HG03520 (cell line): Measurements from ENCODE around the gene SELENOK.

Source experiments
- ATAC-seq: cut with Tn5 transposase; IDR thresholded peaks from one replicate; pipeline ENCODE4 v1.9.1; 2021; ENCODE audit warnings: mild to moderate bottlenecking, moderate library complexity; ENCODE audit not compliant: unreplicated experiment

Gene SELENOK

GRCh38 chr3:53884623-53885022, 7.0 kb downstream of the SELENOK start:
- ATAC-seq = no peak

- ATAC-seq = no peak
Observed at GRCh38 chr3:53883008-53883407, 8.7 kb downstream of the SELENOK start.

- ATAC-seq = peak; percentile 72
Observed at GRCh38 chr3:53881691-53882593, 9.7 kb downstream of the SELENOK start, which contains the start of gene ACTR8. ACTR8 (minus strand) TSS chr3:53882152; CDS start chr3:53882101, 51 bp downstream.

DNA sequence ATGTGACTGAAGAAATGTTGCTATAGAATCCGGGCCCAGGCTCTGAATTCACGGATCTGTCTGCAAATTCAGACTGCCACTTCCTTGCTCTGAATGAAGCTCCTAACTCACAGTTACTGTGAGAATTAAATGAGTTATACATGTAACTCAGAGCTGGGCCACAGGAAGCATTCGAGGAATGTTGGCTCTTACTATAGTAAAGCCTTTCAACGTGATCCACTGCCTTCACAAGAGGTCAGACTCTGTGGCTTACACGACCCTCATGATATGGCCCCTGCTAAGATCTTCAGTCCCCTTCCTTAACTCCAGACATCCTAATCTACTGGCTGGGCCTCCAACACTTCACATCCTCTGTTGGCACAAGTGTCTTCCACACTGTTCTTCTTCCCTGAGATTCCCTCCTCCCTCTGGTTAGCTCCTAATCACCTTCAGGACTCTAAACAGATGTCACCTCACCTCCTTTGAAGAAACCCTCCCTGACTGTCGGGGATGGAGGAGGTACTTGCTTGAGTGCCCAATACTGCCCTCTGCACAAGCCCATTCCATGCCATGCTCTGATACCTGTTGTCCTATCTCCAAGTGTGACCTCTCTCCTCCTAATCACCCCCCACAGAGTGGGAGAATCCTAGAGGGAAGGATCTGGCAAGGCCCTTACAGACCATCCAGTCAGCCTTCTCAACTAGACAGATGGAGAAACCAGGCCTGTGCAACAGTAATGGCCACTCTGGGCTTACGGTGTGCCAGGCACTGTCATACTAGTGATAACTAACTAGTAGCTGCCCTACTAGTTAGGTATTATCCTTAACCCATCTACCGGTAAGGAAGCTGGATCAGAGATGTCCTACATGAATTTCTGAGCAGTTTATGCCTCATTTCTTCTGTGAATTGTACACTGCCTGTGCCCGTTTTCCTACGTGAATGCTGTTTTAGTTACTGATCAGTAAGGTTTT, 11.0 kb downstream of the SELENOK start:
- ATAC-seq = no peak

- ATAC-seq = no peak
Observed at GRCh38 chr3:53865732-53866499, 25.7 kb downstream of the SELENOK start.

GRCh38 chr3:53863145-53863544, 28.5 kb downstream of the SELENOK start:
- ATAC-seq = no peak

DNA sequence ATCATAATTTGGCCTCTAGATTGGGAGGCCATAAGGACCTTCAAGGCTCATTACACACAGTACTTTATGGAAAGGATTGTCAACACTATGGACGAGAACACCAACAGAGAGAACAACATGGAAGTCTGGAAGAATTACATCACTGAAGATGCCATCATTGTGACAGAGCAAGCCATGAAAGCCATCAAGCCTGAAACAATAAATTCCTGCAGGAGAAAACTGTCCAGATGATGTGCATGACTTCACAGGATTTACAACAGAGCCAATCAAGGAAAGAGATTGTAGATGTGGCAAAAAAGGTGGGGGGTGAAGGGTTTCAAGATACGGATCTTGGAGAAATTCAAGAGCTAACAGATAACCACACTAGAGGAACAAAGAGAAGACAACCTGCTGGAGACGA, 29.4 kb downstream of the SELENOK start:
- ATAC-seq = no peak

DNA sequence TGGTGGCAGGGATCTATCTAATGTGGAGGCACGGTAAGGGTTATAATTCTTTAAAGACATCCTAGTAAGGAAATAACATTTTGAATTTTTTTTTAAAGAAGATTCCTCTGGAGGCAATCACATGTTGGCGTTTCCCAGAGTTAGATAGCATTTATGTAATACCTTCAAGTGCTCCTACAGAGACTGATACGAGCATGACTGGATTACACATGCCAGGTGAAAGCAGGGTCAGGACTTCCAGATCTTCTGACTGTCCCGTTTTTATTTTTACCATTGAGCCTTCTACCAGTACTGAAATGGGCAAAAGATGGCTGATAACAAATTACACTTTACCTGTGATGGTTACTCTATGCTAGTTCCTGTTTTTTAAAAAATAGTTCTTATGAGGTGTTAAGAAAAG, 31.5 kb downstream of the SELENOK start:
- ATAC-seq = no peak

GRCh38 chr3:53859178-53859577, 32.5 kb downstream of the SELENOK start:
- ATAC-seq = no peak

DNA sequence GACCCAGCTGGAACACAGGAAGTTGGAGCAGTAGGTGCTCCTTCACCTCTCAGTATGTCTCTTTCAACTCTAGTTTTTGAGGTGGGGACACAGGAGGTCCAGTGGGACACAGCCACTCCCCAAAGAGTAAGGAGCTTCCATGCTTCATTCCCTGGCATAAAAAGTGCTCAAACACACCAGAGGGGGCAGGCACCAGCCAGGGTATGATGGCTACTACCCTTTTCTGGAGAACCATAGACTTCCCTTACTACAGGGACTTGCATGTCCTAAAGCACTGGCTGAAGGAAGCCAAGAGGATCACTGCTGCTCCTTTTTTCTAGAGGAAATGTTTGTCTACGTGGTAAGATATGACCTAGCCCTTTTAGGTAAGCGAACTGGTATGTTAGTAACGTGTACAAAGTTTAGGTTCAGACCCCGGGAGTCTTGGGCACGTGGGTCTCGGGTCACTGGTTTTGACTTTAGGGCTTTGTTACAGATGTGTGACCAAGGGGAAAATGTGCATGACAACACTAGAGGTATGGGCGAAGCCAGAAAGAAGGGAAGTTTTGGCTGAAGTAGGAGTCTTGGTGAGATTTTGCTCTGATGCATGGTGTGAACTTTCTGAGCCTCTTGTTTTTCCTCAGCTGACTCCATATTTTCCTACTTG, 33.4 kb downstream of the SELENOK start:
- ATAC-seq = no peak

- ATAC-seq = no peak
Observed at GRCh38 chr3:53856964-53857363, 34.7 kb downstream of the SELENOK start.

- no peak for ATAC-seq
Observed at GRCh38 chr3:53850895-53851294, 40.8 kb downstream of the SELENOK start.

DNA sequence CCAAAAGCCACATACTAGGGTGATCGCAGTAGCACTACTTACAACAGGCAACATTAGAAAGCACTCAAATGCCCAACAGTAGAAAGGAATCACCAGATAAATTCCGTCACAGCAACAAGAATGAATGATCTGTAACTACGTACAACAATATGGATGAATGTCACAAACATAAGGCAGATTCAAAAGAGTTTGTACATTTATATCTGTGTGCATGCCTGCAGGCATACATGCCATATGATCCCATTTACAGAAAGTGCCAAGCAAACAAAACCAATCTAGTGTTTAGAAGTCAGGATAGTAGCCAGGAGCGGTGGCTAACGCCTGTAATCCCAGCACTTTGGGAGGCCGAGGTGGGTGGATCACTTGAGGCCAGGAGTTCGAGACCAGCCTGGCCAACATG, 41.7 kb downstream of the SELENOK start:
- ATAC-seq = no peak

- no peak for ATAC-seq
Observed at GRCh38 chr3:53846851-53847155, 44.9 kb downstream of the SELENOK start.

- ATAC-seq = peak; percentile 42
Observed at GRCh38 chr3:53846134-53846850, 45.4 kb downstream of the SELENOK start, which contains the start of the genes CHDH and IL17RB. CHDH (minus strand) TSS chr3:53846419; CDS start chr3:53824008, 22,411 bp downstream. IL17RB (plus strand) TSS chr3:53846568; CDS start chr3:53846589, 21 bp downstream.

DNA sequence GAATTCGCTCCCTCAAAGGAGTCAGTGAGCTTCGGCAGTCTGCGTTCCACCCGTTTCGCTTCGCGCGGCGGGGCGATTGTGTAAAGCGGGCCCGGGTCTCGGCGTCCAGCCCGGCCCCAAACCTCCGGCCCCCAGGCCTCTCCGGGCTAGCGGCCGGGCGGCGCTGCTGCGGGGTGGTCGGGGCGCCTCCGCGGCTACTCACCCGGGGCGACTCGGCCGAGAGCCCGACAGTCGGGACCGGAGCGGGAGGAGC, 45.9 kb downstream of the SELENOK start:
- no peak for ATAC-seq

- no peak for ATAC-seq
Observed at GRCh38 chr3:53845103-53845880, 46.4 kb downstream of the SELENOK start.

DNA sequence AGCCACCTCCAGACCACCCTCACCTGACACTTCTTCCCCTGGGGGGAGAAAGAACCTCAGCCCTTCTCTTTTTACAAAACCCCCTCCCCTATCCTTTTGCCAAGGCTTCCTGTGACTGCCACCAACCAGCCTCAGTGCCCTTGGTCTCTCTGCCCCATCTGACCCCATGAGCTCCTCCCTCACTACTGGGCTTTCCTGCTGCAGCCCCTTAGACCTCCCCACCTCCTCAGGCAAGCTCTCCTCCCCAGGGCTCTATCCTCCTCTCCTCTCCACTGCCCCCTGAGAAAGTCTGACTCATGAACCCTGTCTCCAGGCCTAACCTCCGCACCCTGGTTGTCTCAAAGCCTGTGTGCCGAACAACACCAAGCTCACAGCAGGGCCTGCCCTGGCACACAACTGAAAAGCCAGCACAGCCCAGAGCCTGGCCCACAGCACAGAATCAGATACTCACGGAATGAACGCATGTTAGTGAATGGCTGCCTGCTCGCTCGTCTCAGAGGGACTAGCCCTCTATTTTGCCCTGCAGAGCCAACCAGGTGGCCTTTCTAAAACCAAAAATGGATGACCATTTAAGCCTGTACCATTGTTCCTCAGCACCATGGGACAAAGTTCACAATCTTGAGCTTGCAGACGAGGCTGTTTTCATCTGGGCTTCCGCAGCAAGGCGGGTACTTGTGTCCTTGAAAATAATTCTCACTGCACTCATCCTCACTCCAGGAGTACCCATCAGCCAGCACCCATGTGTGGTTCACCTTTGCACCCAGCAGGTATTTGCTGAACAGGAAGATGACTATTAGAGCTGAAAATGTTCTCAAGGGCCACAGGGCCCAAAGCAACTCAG, 47.2 kb downstream of the SELENOK start:
- ATAC-seq = no peak
